GM13977 (cell line): Measurements from ENCODE around the gene TENM3.

Experiments
- DNase-seq: peaks from one replicate; pipeline ENCODE4 v3.0.0; 2012; ENCODE audit warnings: low spot score
- in situ Hi-C: fragments of 300-500 bp; cut with MboI; formaldehyde crosslinking; loops from one replicate; pipeline ENCODE4 v1.12.0; 2022; ENCODE audit warnings: low sequenced_read_pairs, low pct_unique_long_range_greater_than_20kb, mixed read lengths, inconsistent platforms; ENCODE audit not compliant: unreplicated experiment
- TF ChIP-seq, protein P1 (sequence below): IDR thresholded peaks from 2 replicates; pipeline ENCODE4 v1.5.1; 2012; ENCODE audit warnings: mild to moderate bottlenecking, control low read depth; ENCODE audit not compliant: insufficient read depth; ENCODE audit errors: extremely low read depth, missing control alignments

The TENM3 gene

DNA sequence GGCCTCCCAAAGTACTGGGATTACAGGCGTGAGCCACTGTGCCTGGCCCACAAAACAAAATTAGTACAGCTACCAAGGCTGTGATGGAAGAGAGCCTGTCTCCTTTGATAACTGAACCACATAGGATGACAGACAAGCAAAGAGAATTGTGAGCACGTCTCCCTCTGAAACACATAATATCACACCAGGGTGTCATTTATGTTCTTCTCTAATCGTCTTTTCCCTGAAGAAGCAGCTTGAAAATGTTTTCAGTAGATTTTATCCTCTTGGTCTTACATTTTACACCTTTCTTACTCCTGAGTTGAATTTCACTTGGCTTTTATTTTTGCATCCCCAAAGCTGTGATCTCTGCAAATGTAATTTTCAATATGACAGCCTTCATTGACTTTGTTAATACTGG, 67.8 kb downstream of the TENM3 start:
- TF ChIP-seq, protein P1, sequence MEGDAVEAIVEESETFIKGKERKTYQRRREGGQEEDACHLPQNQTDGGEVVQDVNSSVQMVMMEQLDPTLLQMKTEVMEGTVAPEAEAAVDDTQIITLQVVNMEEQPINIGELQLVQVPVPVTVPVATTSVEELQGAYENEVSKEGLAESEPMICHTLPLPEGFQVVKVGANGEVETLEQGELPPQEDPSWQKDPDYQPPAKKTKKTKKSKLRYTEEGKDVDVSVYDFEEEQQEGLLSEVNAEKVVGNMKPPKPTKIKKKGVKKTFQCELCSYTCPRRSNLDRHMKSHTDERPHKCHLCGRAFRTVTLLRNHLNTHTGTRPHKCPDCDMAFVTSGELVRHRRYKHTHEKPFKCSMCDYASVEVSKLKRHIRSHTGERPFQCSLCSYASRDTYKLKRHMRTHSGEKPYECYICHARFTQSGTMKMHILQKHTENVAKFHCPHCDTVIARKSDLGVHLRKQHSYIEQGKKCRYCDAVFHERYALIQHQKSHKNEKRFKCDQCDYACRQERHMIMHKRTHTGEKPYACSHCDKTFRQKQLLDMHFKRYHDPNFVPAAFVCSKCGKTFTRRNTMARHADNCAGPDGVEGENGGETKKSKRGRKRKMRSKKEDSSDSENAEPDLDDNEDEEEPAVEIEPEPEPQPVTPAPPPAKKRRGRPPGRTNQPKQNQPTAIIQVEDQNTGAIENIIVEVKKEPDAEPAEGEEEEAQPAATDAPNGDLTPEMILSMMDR: no peak
- in situ Hi-C loops: no loop called here

DNA sequence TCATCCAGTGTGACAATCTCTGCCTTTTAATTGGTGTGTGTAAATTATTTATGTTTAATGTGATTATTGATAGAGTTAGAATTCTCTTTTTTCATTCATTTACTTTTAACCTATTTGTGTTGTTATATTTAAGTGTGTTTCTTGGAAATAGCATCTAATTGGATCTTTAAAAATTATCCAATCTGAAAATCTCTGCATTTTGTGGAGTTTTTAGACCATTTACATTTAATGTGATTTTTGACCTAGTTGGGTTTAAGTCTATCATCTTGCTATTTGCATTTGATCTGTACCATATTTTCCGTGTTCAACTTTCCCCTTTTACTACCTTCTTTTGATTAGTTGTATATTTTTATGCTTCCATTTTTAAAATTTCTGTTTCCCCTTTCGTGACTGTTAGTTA, 71.3 kb downstream of the TENM3 start:
- no peak for DNase-seq
- TF ChIP-seq, protein P1: no peak
- in situ Hi-C loops: no loop called here

More for the DNA sequence above, 67.8 kb downstream of the TENM3 start:
- no peak for DNase-seq

DNA sequence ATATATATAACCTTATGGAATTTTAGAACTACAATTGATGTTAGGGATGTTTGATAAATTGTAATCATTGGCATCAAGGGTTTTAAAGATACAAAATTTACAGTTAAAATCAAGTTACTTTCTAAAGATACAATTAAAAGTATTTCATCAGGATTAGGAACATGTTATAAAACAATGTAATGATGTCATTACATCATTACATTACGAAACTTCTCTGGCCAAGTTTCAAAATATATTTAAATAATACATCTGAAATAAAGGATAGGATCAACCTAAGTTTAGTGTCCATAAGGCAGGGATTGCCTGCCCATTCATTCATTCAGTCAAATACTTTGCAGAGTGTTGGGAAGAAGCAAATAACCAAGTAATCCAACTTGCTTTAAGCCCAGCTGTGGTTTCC, 75.1 kb downstream of the TENM3 start:
- DNase-seq: no peak
- in situ Hi-C loops: no loop called here
- TF ChIP-seq, protein P1: no peak

DNA sequence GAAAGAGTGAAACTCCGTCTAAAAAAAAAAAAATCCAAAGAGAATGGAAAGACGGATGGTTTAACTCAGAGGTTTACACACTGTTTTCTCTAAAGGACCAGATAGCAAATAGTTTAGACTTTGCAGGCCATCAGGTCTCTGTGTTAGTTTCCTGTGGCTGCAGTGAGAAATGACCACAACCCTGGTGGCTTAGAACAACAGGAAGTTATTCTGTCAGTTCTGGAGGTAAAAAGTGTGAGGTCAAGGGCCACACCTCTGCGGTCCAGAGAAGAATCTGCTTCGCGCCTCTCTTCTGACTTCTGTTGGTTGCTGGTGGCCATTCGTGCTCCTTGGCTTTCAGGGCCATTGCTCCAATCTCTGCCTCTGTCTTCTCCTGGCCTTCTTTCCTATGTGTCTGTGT, 76.9 kb downstream of the TENM3 start:
- TF ChIP-seq, protein P1: no peak
- in situ Hi-C loops: no loop called here
- no peak for DNase-seq

DNA sequence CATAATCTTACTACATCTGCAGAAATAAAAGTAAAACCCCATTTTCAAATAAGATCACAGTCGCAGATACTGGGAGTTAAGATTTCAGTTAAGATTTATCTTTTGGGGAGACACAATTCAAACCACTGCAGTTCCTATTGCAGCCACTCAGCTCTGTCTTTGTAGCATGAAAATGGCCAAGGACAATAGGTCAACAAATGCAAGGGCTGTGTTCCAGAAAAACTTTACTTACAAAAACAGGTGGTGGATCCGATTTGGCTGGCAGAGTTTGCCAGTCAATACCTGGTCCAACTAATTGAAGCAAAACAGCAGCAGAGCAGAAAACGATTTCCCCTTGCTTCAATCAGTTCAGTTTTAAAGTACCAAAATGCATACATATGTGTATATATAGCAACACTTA, 77.4 kb downstream of the TENM3 start:
- no peak for DNase-seq
- in situ Hi-C loops: no loop called here
- TF ChIP-seq, protein P1: no peak

DNA sequence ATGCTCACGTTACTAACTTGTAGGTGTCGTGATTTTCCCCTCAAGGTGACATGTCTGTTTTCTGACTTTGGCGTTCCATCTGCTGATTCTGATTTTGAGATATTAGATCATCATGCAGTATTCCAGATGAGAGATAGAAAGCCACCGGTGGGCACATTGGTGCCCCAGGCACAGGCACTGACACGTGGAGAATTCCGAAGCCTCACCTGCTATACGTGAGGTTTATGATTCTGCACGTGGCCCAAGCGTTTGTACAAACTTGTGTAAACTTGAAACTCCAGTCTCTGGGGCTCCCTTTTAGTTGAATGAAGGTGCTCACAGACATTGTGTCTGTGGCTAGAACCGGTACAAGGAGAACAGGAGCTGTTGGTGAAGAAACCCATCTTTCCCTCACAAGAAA, 81.1 kb downstream of the TENM3 start:
- TF ChIP-seq, protein P1: no peak
- in situ Hi-C loops: no loop called here
- no peak for DNase-seq

DNA sequence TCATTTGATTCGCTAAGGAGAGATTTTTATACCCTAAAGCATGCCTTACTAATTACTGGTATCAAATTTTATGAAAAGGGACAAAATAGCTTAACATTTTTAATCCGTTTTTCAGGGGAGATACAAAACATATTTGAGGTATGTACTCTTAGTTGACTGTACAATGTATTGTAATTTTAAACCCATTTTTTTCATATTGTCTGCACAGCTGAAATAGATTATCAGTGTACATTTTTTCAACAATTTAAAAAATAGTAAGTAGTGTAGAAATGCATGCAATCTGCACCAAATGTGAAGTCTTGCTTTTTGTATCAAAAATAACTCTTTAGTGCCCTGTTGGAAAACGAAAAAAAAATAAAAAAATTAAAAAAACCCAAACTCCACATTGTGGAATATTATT, 82.2 kb downstream of the TENM3 start:
- TF ChIP-seq, protein P1: no peak
- DNase-seq: no peak
- in situ Hi-C loops: no loop called here
